LNCaP clone FGC (cell line): Measurements from ENCODE around the gene COL6A3.

Source experiments
- DNase-seq: peaks from one replicate; pipeline ENCODE4 v3.0.0-alpha.2; 2011; ENCODE audit warnings: low read depth
- H3K4me3 ChIP-seq: 2 replicates; pipeline ENCODE4 v1.5.1; 2011; ENCODE audit warnings: mild to moderate bottlenecking, low read depth, low read length, control low read depth
- CTCF ChIP-seq: IDR thresholded peaks from 2 replicates; pipeline ENCODE4 v1.5.1; 2012; ENCODE audit warnings: mild to moderate bottlenecking; ENCODE audit not compliant: control insufficient read depth, insufficient read depth; ENCODE audit errors: extremely low read depth

Gene COL6A3

GRCh38 chr2:237455764-237456163 lies 41.8 kb upstream of the COL6A3 start:
- H3K4me3 ChIP-seq = no peak overlapping the region
- no peak for DNase-seq
- no peak for TF ChIP-seq CTCF

- no peak for DNase-seq
- no peak for TF ChIP-seq CTCF
- no peak overlapping the region for H3K4me3 ChIP-seq
These were observed 39.7 kb upstream of the COL6A3 start for GRCh38 chr2:237453671-237454070.

- H3K4me3 ChIP-seq = no peak overlapping the region
- DNase-seq = no peak
- no peak for TF ChIP-seq CTCF
These were observed 38.9 kb upstream of the COL6A3 start for GRCh38 chr2:237452861-237453260.

- TF ChIP-seq CTCF = no peak
- H3K4me3 ChIP-seq = no peak overlapping the region
- DNase-seq = no peak
These were observed 37.9 kb upstream of the COL6A3 start for GRCh38 chr2:237451643-237452469.

GRCh38 chr2:237450583-237450982 lies 36.6 kb upstream of the COL6A3 start:
- H3K4me3 ChIP-seq = no peak overlapping the region
- TF ChIP-seq CTCF = no peak
- no peak for DNase-seq

- TF ChIP-seq CTCF = no peak
- no peak overlapping the region for H3K4me3 ChIP-seq
- no peak for DNase-seq
These were observed 36.1 kb upstream of the COL6A3 start for GRCh38 chr2:237450108-237450507.
